NOMO-1 treated with dmso at 0.1 percent for 144 hours (cell line): ENCODE results near the gene PARD3.
"Not testable (repeated sequence)": the region's sequence is repeated elsewhere in the genome, so short reads cannot be mapped to it uniquely, and the experiment has no call there.

ENCODE experiments used
- DNase-seq: peaks from one replicate; lab custom pipeline; 2025; ENCODE audit not compliant: unreplicated experiment; lab: John Stamatoyannopoulos, UW

Gene PARD3

DNA sequence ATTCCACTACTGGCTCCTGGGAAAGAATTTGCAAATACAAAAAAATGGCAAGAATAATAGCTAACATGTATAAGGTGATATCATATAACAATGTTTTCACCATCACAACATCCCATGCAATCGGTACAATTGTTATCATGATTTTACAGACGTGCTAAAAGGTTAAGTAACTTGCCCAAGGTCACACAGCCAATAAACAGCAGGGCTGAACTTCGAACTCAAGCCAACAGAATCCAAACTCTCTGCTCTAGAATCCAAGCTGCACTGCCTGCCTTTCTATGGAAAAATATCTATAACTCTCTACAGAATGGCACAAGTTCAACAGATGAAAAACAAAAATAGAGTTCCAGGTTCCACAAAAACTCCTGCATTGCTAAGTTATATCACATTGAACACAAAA, 160.9 kb downstream of the PARD3 start:
- DNase-seq = no peak

DNA sequence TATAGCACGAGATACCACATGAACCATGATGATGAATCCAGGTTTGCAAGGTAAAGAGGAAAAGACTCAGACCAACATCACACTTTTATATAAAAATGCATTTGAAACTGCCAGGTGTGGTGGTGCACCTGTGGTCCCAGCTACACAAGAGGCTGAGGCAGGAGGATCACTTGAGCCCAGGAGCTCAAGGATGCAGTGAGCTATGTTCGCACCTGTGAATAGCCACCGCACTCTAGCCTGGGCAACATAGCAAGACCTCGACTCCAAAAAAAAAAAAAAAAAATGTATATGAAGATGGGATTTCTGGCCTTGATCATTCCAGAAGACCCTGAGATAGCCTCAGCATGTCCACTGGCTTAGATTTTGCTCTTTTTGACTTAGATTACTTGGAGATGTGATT, 161.6 kb downstream of the PARD3 start:
- DNase-seq = no peak

DNA sequence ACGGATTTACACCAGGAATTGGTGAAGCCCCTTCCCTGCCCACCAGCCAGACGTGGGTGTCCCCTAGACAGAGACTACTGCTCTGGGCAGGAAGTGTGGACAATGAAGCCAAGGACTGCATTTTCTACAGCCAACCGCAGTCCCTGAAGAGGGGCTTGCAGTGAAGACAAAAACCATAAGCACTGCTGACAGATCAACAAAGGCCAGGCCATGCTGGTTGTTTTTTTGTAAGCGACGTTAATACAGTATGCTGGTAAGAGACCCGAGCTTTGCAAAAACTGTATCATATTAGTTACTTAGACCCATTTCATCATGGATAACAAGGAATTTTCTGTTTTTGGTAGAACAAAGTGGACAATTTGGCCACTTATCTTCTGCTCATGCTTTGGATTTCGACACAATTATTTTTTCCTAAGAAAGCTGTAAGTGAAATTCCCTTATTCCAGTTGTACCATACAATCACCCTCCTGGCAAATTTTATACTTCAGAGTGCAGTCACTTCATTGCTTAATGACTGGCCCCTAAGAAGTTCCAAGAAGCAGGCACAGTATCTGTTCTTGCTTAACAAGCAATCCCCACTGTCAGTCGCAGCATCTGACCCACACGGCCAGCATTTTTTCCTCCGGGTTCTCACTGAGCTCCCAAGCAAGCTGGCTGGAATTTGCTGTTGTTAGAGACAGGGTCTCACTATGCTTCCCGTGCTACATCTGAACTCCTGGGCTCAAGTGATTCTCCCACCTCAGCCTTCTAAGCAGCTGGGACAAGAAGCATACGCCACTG, 163.5 kb downstream of the PARD3 start:
- DNase-seq = no peak

DNA sequence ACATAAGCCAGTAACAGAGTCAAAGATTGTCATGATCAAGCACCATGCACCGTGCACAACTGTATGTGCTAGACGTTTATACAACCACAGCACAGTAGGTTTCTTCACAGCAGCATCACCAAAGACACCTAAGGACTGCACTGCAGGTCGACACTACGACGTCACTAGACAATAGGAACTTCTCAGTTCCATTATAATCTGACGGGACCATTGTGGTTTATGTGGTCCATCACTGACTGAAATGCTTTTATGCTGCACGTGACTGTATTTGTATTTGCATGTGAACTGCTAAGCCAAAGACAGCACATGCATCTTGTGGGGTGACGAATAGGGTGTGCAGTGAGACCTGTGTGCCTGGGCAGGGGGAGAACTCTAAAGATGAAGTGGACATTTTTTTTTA, 164.9 kb downstream of the PARD3 start:
- DNase-seq = no peak

DNA sequence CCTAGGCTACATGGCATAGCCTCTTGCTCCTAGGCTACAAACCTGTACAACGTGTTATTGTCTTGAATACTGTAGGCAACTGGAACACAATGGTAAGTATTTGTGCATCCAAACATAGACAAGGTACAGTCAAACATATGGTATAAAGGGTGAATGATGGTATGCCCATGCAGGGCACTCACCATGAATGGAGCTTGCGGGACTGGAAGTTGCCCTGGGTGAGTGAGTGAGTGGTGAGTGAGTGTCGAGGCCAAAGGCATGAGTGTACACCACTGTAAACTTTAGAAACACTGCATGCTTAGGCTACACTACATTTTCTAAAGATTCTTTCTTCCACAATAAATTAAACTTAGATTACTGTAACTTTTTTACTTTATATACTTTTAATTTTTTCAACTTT, 165.7 kb downstream of the PARD3 start:
- no peak for DNase-seq

DNA sequence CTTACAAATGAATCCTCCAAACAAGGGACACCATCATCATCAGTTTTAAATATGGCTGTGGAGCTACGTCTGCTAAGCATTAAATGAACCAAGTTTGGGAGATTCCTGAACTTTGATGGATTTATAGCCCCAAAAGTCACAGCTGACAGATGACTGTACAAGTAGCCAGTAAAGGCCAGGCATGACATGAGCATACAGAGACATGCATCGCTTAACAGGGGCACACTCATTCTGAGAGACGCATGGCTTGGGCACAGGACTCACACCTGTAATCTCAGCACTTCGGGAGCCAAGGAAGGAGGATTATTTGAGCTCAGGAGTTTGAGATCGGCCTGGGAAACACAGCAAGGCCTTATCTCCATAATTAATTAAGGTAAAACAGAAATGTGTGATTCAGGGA, 166.2 kb downstream of the PARD3 start:
- no peak for DNase-seq

- no peak for DNase-seq
These were observed 166.9 kb downstream of the PARD3 start for GRCh38 chr10:34647875-34648865.

DNA sequence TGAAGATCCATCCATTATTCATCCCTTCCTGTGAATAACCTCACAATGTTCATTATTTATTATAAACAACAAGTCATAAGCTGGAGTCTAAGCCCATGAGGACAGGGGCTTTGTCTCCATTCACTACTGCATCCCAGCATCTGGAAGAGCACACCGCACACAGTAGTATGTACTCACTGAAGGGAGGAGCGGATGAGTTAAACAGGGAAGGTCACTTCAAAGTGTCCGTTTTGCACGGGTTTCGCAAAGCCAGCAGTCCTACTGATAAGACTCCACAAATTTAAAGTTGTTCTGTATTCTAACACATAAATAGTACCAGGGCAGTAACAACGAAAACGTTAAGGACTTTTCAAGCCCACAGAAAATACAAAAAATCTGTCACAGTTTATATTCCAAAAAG, 167.9 kb downstream of the PARD3 start:
- DNase-seq = no peak

DNA sequence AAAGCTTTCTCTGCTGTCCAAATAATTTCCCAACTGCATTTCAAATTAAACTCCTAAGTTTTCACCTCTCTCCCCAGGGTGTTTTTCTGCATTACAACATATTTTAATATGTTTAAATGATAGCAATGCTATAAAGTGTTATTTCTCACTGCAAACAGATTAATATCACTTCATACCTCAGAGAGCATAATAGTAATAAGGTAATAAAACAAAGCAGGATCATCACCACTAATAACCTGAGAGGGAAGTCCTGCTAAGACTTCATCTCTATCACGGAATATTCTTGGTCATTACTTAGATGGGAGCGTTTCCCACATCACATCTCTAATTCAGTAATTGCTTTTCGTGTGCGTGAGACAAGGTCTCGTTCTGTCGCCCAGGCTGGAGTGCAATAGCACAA, 168.8 kb downstream of the PARD3 start:
- DNase-seq = no peak

DNA sequence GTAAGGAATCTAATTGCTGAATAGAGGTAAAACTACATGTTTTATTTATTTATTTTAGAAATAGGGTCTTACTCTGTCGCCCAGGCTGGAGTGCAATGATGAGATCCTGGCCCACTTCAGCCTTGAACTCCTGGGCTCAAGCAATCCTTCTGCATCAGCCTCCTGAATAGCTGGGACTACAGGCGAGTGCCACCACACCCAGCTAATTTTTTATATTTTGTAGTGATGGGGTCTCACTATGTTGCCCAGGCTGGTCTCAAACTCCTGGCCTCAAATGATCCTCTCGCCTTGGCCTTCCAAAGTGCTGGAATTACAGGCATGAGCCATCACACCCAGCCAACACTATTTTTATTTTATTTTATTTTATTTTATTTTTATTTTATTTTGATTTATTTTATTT, 170.3 kb downstream of the PARD3 start:
- DNase-seq = not testable (repeated sequence)

DNA sequence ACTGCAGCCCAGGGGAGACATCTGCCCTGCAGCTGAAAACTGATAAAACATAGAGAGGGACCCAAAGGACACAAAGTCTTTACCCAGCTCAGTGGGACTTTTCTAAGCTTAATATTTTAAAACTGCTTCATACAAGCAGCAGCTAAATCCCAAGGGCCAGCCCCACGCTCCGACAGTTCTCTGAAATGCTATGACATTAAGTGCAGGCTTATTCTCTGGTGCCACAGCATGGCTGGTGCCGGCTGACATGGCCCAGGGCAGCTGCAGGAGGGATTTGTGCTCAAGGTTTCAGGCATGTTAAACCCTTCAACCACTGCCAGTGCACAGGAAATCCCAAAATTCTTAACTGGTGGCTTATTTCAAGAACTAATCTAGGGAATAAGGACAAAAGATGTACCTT, 170.9 kb downstream of the PARD3 start:
- DNase-seq = no peak

DNA sequence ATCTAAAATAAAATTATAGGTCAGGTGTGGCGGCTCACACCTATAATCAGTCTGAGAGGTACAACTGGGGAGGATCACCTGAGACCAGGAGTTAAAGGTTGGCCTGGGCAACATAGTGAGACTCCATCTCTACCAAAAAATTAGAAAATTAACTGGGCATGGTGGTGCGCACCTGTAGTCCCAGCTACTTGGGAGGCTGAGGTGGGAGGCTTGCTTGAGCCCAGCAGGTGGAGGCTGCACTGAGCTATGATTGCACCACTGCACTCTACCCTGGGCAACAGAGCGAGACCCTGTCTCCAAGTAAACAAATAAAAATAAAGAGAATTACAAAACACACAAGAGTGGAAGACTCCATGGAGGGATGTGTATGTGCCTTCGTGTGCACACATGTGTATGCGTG, 171.5 kb downstream of the PARD3 start:
- DNase-seq = no peak

GRCh38 chr10:34641913-34642558, 173.1 kb downstream of the PARD3 start:
- no peak for DNase-seq

- no peak for DNase-seq
These were observed 173.8 kb downstream of the PARD3 start for GRCh38 chr10:34641147-34641912.

GRCh38 chr10:34638406-34639054, 176.6 kb downstream of the PARD3 start:
- no peak for DNase-seq

GRCh38 chr10:34637418-34637911, 177.6 kb downstream of the PARD3 start:
- no peak for DNase-seq

DNA sequence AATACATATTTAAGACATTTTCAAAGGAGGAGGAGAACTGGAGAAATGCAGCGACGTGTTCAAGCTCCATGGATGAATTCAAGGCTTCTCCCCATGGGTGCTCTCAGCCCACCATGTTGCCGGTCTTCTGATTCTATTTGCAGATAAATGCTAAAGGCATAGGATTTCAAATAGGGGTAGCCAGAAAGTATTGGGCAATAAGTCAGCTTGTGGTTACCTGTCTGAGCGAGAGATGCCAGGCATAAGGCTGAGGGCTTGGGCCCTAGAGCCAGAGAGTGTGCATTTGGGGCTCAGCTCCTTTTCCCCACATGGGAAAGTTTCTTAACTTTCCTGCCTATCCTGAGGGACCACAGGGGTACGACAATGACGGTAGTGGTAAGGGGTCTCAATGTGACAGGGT, 180.0 kb downstream of the PARD3 start:
- DNase-seq = no peak

DNA sequence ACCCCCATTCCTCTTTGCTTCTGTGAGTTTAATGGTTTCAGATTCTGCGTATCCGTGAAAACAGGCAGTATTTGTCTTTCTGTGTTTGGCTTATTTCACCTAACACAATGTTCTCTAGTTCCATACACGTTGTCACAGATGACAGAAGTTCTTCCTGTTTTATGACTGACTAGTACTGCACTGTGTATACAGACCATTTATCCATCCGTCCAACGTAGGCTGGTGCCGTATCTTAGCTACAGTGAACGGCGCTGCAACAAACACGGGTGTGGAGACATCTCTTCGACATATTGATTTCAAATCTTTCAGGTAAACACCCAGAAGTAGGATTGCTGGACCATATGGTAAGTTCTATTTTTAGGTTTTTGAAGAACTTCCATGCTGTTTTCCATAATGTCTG, 181.7 kb downstream of the PARD3 start:
- DNase-seq = no peak

- no peak for DNase-seq
These were observed 186.0 kb downstream of the PARD3 start for GRCh38 chr10:34629084-34629483.

DNA sequence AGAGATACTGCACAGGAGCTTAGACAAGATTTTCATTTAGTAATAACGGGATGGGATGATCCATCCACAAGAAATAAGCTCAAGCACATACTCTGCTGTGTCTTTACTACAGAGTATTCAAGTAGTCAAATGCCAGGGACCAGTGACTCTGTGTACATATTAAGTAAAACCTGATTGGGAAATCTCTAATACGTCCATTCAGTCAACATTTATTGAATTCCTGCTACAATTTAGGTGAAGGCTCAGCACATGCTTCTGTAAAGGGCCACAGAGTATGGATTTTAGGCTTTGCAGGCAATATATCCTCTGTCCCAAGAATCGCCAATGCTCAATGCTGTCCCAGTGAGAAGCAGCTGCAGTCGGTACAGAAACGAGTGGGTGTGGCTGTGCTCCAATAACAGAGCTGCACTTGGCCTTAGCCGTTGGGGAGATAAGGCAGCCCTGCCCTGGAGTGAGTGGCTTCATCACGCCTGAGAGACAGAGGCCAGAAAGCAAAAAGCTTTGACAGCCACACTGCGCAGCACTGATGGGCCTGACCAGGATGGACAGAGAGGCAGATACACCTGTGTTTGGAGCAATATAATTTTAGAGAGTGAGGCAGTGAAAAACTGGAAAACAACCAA, 186.8 kb downstream of the PARD3 start:
- no peak for DNase-seq
